Nephron progenitor cell (in vitro differentiated cells): Measurements from ENCODE around the gene PCDH9.
A peak's percentile ranks its signal among the peaks of the same experiment; 100 is the strongest.

Source experiments
- DNase-seq: peaks from one replicate; pipeline ENCODE4 v3.0.0; 2021
- H3K27ac Mint-ChIP-seq: 2 replicates; pipeline ENCODE4 v1.8.0; 2021; ENCODE audit warnings: mild to moderate bottlenecking, moderate library complexity, mixed read lengths
- H3K27me3 Mint-ChIP-seq: 2 replicates; pipeline ENCODE4 v1.8.0; 2021; ENCODE audit warnings: mild to moderate bottlenecking, low read depth, mixed read lengths; ENCODE audit not compliant: poor library complexity
- H3K36me3 Mint-ChIP-seq: 2 replicates; pipeline ENCODE4 v1.8.0; 2021; ENCODE audit warnings: low read depth, mixed read lengths
- H3K4me1 Mint-ChIP-seq: 2 replicates; pipeline ENCODE4 v1.8.0; 2021; ENCODE audit warnings: mixed read lengths
- H3K4me3 Mint-ChIP-seq: 2 replicates; pipeline ENCODE4 v1.8.0; 2021; ENCODE audit warnings: mild to moderate bottlenecking, moderate library complexity, mixed read lengths
- H3K9me3 Mint-ChIP-seq: 2 replicates; pipeline ENCODE4 v1.8.0; 2021; ENCODE audit warnings: mild to moderate bottlenecking, moderate library complexity, mixed read lengths
- CTCF ChIP-seq: fragments of 200-600 bp; sonication (generic); IDR thresholded peaks from 2 replicates; pipeline ENCODE4 v1.5.0; 2021; ENCODE audit warnings: antibody characterized with exemption

The PCDH9 gene

GRCh38 chr13:66663711-66664110 is 566.4 kb downstream of the PCDH9 start:
- Mint-ChIP-seq H3K4me1 (peaks cover 55% of the 10 kb centered on the region), H3K36me3 (no peaks in the 10 kb centered on the region), H3K9me3 (no peaks in the 10 kb centered on the region), H3K4me3 (no peak overlapping the region), H3K27ac (peak overlapping the region; percentile 48), H3K27me3 (no peaks in the 10 kb centered on the region)
- no peak for TF ChIP-seq CTCF
- no peak for DNase-seq

DNA sequence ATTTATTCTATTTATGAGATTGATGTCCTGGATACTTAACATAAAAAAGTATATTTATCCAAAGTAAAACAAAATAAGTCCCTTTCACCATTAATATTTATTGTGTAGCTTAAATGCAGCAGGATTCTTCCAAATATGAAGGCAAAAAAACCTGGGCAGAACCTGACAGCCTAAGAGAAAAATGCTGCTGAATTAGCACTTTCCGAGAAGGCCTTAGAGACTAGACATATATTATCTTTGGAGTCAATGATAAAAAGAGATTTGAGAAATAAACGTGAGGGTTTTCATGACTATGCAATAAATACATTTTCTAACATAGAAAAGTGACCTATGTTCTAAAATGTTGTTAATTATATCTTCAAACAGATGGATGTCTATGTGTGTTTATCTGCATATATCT is 566.9 kb downstream of the PCDH9 start:
- H3K4me1 Mint-ChIP-seq, result peaks cover 55% of the 10 kb centered on the region
- H3K27me3 Mint-ChIP-seq, result no peaks in the 10 kb centered on the region
- no peak for TF ChIP-seq CTCF

DNA sequence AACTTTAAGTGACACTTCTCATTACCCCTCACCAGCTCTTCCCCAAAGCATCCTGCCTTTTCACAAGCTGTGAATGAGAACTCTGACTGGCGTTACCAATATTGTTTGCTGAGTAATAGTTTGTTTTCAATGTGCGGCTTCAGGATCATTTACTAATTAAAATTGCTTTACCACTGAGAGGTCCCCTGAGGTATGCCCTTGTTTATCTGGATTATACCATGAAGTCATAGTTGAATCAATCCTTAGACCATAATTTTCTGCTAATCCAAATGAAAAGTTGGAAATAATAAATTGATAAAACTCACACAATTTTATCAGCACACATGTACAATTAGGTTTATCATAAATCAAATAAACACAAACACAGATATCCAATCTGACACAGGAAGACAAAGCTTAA is 568.8 kb downstream of the PCDH9 start:
- Mint-ChIP-seq H3K4me3 (no peak overlapping the region), H3K27ac (no peak overlapping the region), H3K36me3 (no peaks in the 10 kb centered on the region), H3K9me3 (no peaks in the 10 kb centered on the region), H3K27me3 (no peaks in the 10 kb centered on the region), H3K4me1 (peaks cover 63% of the 10 kb centered on the region)
- no peak for TF ChIP-seq CTCF
- DNase-seq, result no peak

More for the DNA sequence above, 566.9 kb downstream of the PCDH9 start:
- Mint-ChIP-seq H3K36me3 (no peaks in the 10 kb centered on the region), H3K27ac (no peak overlapping the region), H3K4me3 (no peak overlapping the region), H3K9me3 (no peaks in the 10 kb centered on the region)
- DNase-seq, result no peak

DNA sequence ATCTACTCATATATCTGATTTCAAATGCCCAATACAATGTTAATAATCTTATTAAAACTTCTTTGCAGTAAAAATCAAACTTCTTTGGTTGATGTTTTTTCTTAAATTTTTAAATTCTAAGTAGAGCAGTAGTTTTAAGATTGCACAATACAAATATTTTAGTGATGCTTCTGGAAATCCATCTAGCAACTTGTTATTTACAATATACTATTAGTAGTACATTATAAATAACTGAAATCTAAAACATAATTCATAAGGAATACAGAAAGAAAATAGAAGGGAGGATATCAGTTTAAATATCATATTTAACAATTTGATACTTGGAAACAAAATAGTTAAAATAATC is 569.7 kb downstream of the PCDH9 start:
- Mint-ChIP-seq H3K27me3 (no peaks in the 10 kb centered on the region), H3K4me3 (no peak overlapping the region), H3K4me1 (peaks cover 59% of the 10 kb centered on the region), H3K27ac (no peak overlapping the region), H3K9me3 (no peaks in the 10 kb centered on the region), H3K36me3 (no peaks in the 10 kb centered on the region)
- no peak for DNase-seq
- TF ChIP-seq CTCF, result no peak

DNA sequence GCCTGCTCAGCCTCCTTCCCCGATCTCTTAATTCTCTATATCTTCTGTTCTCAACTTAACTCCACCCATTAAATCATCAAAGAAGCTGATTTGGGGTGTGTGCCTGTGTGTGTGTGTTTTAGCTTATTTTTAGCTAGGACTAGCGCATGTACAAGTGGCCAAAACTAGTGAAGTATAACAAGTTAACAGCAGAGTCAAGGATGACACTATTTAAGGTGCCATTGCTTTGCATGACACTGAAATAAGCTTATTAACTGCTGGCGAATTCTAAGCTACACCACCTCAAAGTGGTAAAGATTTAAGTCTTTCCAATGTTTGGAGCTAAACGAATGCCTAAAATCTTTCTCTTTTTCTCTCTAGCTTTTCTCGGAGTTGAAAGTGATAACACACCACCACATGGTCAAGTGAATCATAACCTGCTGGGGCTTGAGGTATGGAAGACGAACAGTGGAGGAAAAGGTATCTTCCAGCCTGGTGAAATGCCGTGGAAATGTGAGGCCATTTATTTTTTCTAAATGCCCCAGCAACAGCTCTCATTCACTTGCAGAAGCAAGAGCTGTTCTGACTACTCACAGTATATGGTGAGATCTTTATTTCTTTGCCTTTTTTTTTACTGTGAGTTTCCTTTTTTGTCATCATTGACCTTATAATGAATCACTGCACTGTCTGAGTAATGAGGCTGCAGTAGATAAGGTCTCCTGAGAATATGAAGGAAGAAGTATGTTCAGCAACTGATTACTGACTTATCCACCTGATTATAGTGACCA is 570.3 kb downstream of the PCDH9 start:
- Mint-ChIP-seq H3K27ac (no peak overlapping the region), H3K9me3 (no peaks in the 10 kb centered on the region), H3K4me3 (no peak overlapping the region), H3K36me3 (no peaks in the 10 kb centered on the region), H3K4me1 (peaks cover 54% of the 10 kb centered on the region), H3K27me3 (no peaks in the 10 kb centered on the region)
- DNase-seq, result no peak
- no peak for TF ChIP-seq CTCF

- DNase-seq, result no peak
- no peaks in the 10 kb centered on the region for H3K27me3 Mint-ChIP-seq
- TF ChIP-seq CTCF, result no peak
- no peak overlapping the region for H3K27ac Mint-ChIP-seq
- H3K36me3 Mint-ChIP-seq, result no peaks in the 10 kb centered on the region
- H3K4me1 Mint-ChIP-seq, result peaks cover 48% of the 10 kb centered on the region
- no peaks in the 10 kb centered on the region for H3K9me3 Mint-ChIP-seq
- no peak overlapping the region for H3K4me3 Mint-ChIP-seq
Observed at GRCh38 chr13:66659286-66659685, 570.9 kb downstream of the PCDH9 start.
